Measurements from ENCODE around the gene MTMR11.

DNA sequence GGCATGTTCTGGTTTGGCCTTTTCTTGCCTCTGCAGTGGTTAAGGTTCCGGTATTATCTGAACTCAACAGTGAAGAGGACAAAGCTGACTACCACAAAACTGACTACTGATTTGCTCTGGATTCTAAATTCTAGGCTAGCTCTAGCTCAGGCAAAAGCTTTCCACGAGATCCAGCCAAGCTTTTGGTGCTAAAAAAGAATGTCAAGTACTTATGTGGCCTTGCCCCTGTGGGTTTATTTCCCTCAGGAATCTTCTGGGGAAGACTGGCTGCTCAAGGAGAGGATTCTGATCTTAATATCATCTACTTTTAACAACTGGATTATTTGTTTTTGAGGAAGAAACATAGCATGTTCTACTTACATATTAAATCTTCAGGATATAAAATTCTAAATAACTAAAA lies 26.1 kb upstream of the MTMR11 start:
- TF ChIP-seq KAT8 (CRISPR knock-in tag; IDR thresholded peaks at IDR 0.05) (no peak), POLR2A (IDR thresholded peaks at IDR 0.05; ENCODE audit: insufficient read depth in 1 of 2, low read depth in 2 of 2, low read length in 2 of 2) (no peak), CBX1 (IDR thresholded peaks at IDR 0.05; ENCODE audit: low read depth) (no peak), ATF4 (CRISPR knock-in tag; IDR thresholded peaks at IDR 0.05) (no peak), EZH2 (conservative IDR thresholded peaks at IDR 0.05; ENCODE audit: low read depth, low read length) (no peak), TCF7L2 (IDR thresholded peaks at IDR 0.05; ENCODE audit: low read depth, low read length) (no peak)
- TF ChIP-seq, protein P1, sequence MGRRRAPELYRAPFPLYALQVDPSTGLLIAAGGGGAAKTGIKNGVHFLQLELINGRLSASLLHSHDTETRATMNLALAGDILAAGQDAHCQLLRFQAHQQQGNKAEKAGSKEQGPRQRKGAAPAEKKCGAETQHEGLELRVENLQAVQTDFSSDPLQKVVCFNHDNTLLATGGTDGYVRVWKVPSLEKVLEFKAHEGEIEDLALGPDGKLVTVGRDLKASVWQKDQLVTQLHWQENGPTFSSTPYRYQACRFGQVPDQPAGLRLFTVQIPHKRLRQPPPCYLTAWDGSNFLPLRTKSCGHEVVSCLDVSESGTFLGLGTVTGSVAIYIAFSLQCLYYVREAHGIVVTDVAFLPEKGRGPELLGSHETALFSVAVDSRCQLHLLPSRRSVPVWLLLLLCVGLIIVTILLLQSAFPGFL (CRISPR knock-in tag; IDR thresholded peaks at IDR 0.05): no peak
- TF ChIP-seq, protein P2, sequence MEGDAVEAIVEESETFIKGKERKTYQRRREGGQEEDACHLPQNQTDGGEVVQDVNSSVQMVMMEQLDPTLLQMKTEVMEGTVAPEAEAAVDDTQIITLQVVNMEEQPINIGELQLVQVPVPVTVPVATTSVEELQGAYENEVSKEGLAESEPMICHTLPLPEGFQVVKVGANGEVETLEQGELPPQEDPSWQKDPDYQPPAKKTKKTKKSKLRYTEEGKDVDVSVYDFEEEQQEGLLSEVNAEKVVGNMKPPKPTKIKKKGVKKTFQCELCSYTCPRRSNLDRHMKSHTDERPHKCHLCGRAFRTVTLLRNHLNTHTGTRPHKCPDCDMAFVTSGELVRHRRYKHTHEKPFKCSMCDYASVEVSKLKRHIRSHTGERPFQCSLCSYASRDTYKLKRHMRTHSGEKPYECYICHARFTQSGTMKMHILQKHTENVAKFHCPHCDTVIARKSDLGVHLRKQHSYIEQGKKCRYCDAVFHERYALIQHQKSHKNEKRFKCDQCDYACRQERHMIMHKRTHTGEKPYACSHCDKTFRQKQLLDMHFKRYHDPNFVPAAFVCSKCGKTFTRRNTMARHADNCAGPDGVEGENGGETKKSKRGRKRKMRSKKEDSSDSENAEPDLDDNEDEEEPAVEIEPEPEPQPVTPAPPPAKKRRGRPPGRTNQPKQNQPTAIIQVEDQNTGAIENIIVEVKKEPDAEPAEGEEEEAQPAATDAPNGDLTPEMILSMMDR (CRISPR knock-in tag; IDR thresholded peaks at IDR 0.05): no peak
